GM12878 (cell line): ENCODE measurements around the gene TOM1L2. TPM values are rescaled to one million over a fixed set of nuclear protein-coding genes. Genes with fewer than 3 reads are reported as not detected.

Experiments
- ATAC-seq: fragments of 200-7000 bp; cut with Tn5 transposase; 3 replicates; pipeline ENCODE4 v1.9.1; 2020; ENCODE audit warnings: mild to moderate bottlenecking, moderate library complexity
- BruUV-seq: library from RNA; stranded (reverse); fragments of 400-500 nt; replicated peaks from 2 replicates; lab custom pipeline; 2021; lab: Mats Ljungman, UMichigan
- CTCF ChIA-PET: fragments of 300-600 bp; sonication (Branson Sonifier 250); formaldehyde crosslinking; extraction: SDS; loops from one replicate; lab custom pipeline; 2021; ENCODE audit warnings: inconsistent platforms; lab: Yijun Ruan, JAX
- POLR2A ChIA-PET: fragments of 350-600 bp; formaldehyde crosslinking; extraction: SDS; loops from one replicate; lab custom pipeline; 2021; ENCODE audit warnings: inconsistent platforms; lab: Charles Lee
- RAD21 ChIA-PET: fragments of 300-600 bp; sonication (Branson Sonifier 250); formaldehyde crosslinking; loops from one replicate; lab custom pipeline; 2023; ENCODE audit warnings: antibody characterized with exemption; ENCODE audit not compliant: unreplicated experiment; lab: Charles Lee
- SMC1A ChIA-PET: fragments of 300-600 bp; sonication (Branson Sonifier 250); formaldehyde crosslinking; loops from one replicate; lab custom pipeline; 2023; ENCODE audit not compliant: unreplicated experiment, uncharacterized antibody; lab: Charles Lee
- DNase-seq: peaks from one replicate; pipeline ENCODE4 v3.0.0-alpha.2; 2011; ENCODE audit warnings: low read depth, low spot score
- FAIRE-seq: peaks from 3 replicates; lab custom pipeline; 2011; peaks lifted over from hg19 to GRCh38; lab: Jason Lieb, UNC
- H2AFZ ChIP-seq: 2 replicates; pipeline ENCODE4 v1.6.0; 2011; ENCODE audit warnings: low read depth, low read length, control low read depth; ENCODE audit not compliant: control insufficient read depth
- H3K27ac ChIP-seq: 2 replicates; pipeline ENCODE4 v1.5.1; 2011; ENCODE audit warnings: control low read depth; ENCODE audit not compliant: control insufficient read depth, insufficient read depth
- H3K27me3 ChIP-seq, 2 experiments: replicated peaks in 1 of 2; 2 replicates each; pipeline versions ENCODE4 v1.6.0 to v1.6.1; 2011; ENCODE audit warnings: low read length in 1 of 2; ENCODE audit not compliant: control insufficient read depth in 2 of 2, insufficient read depth in 2 of 2
- H3K36me3 ChIP-seq, 2 experiments: 2 replicates each; pipeline ENCODE4 v1.5.1; 2011; ENCODE audit warnings: low read length in 1 of 2; ENCODE audit not compliant: control insufficient read depth in 2 of 2, insufficient read depth in 2 of 2
- H3K4me1 ChIP-seq: 2 replicates; pipeline ENCODE4 v1.6.1; 2011; ENCODE audit warnings: mild to moderate bottlenecking, low read length, moderate library complexity, mixed read lengths; ENCODE audit not compliant: control insufficient read depth, insufficient read depth
- H3K4me2 ChIP-seq: 2 replicates; pipeline ENCODE4 v1.6.0; 2011; ENCODE audit warnings: control low read depth; ENCODE audit not compliant: control insufficient read depth, insufficient read depth
- H3K4me3 ChIP-seq: fragments of 200-600 bp; sonication (generic); 2 replicates; pipeline ENCODE4 v1.5.1; 2016
- H3K79me2 ChIP-seq: 2 replicates; pipeline ENCODE4 v1.6.0; 2011; ENCODE audit warnings: low read length; ENCODE audit not compliant: control insufficient read depth, insufficient read depth
- H3K9ac ChIP-seq: 2 replicates; pipeline ENCODE4 v1.8.0; 2011; ENCODE audit warnings: low read length, control low read depth, mixed read lengths; ENCODE audit not compliant: control insufficient read depth, insufficient read depth
- H3K9me3 ChIP-seq: replicated peaks from 3 replicates; pipeline ENCODE4 v1.5.1; 2011; ENCODE audit warnings: mild to moderate bottlenecking, low read length; ENCODE audit not compliant: control insufficient read depth, insufficient read depth
- H4K20me1 ChIP-seq: 2 replicates; pipeline ENCODE4 v1.6.0; 2011; ENCODE audit not compliant: control insufficient read depth, insufficient read depth
- ATF7 ChIP-seq: fragments of 450-650 bp; IDR thresholded peaks from 2 replicates; pipeline ENCODE4 v1.6.1; 2016; ENCODE audit warnings: low read depth, mild to moderate bottlenecking
- IRF4 ChIP-seq: IDR thresholded peaks from 2 replicates; pipeline ENCODE4 v1.6.1; 2011; ENCODE audit warnings: low read depth, low read length
- KAT2A ChIP-seq: conservative IDR thresholded peaks from 2 replicates; pipeline ENCODE4 v1.6.1; 2011; ENCODE audit warnings: low read depth, low read length; ENCODE audit not compliant: control insufficient read depth
- NRF1 ChIP-seq: conservative IDR thresholded peaks from 2 replicates; pipeline ENCODE4 v1.6.1; 2011; ENCODE audit warnings: mild to moderate bottlenecking, low read depth, low read length, improper control_type of control experiment
- SIX5 ChIP-seq: IDR thresholded peaks from 2 replicates; pipeline ENCODE4 v1.6.1; 2011; ENCODE audit warnings: mild to moderate bottlenecking, low read depth, low read length, moderate library complexity; ENCODE audit not compliant: severe bottlenecking
- TAF1 ChIP-seq: IDR thresholded peaks from 2 replicates; pipeline ENCODE4 v1.6.1; 2011; ENCODE audit warnings: mild to moderate bottlenecking, low read depth, low read length, borderline replicate concordance
- ZBTB11 ChIP-seq: fragments of 450-650 bp; formaldehyde crosslinking; IDR thresholded peaks from 2 replicates; pipeline ENCODE4 v1.5.0; 2022; ENCODE audit warnings: mild to moderate bottlenecking, missing genetic modification characterization
- WGBS: methylation state at CpG from one replicate; pipeline ENCODE4 v1.1.6; 2016; ENCODE audit warnings: low lambda C conversion rate; ENCODE audit not compliant: insufficient replicate concordance, insufficient coverage; ENCODE audit errors: missing lambda C conversion rate; 5-methylcytosine and 5-hydroxymethylcytosine counted together
- in situ Hi-C: fragments of 300-500 bp; cut with MboI; formaldehyde crosslinking; loops from 9 replicates; pipeline ENCODE4 v1.14.3; 2018; ENCODE audit warnings: mixed read lengths
- intact Hi-C: fragments of 100-400 bp; cut with micrococcal nuclease; formaldehyde crosslinking; loops from one replicate; pipeline ENCODE4 v1.14.2; 2022; ENCODE audit not compliant: unreplicated experiment
- polyA plus RNA-seq, 11 experiments: library from polyadenylated mRNA; depleted of rRNA in 4 of 11; unstranded in 6 of 11; stranded (reverse) in 5 of 11; fragments of >200 nt; fragmentation: Nextera tagmentation in 4 of 11; fragmentation: Illumina TruSeq in 1 of 11; extraction: Ambion mirVana in 4 of 11; extraction: Trizol in 1 of 11; gene quantifications; 1 replicate in 1 of 11; 2 replicates in 10 of 11; pipeline versions ENCODE4 v1.2.1 to v1.2.3, GENCODE V29; 2011 to 2016; ENCODE audit warnings: inconsistent platforms in 2 of 11, missing spikeins in 2 of 11, low read depth in 1 of 11
- total RNA-seq, 4 experiments: library from RNA; depleted of rRNA in 3 of 4; stranded (reverse); fragments of >200 nt in 3 of 4; fragmentation: Illumina TruSeq in 1 of 4; extraction: Trizol in 1 of 4; gene quantifications; 2 replicates each; pipeline versions ENCODE4 v1.2.1 to v1.2.3, GENCODE V29; 2013 to 2021

Gene TOM1L2
- total and polyA plus RNA-seq, 10 of the 15 experiments (the other 5 are each of a cell fraction or from before 2014, with no cell fraction given) = 0.19 to 19.2 (median 8.1) TPM

- CTCF ChIA-PET = interaction anchor here (1.9 kb wide), 1 partner anchor 53 kb away, joined by 9 read pairs; no protein-coding TSS in a partner anchor
- no peaks in the 10 kb centered on the region for H3K4me1 ChIP-seq
- no peak overlapping the region for H3K4me3 ChIP-seq
- in situ Hi-C loops (loop anchor here (10.0 kb wide), 1 partner anchor 512 kb away; no protein-coding TSS in a partner anchor), intact Hi-C loops (no loop called here)
- POLR2A ChIA-PET = no interaction called here
- ATAC-seq = no peak
- SMC1A ChIA-PET = no interaction called here
- no peaks in the 10 kb centered on the region for H3K27me3 ChIP-seq
- H2AFZ ChIP-seq = no peak overlapping the region
- no peak overlapping the region for H3K4me2 ChIP-seq
- no peak overlapping the region for H3K27ac ChIP-seq
- no TSS peak for BruUV-seq
- TF ChIP-seq ATF7 (no peak), IRF4 (no peak), TAF1 (no peak), ZBTB11 (CRISPR knock-in tag) (no peak), NRF1 (no peak), KAT2A (no peak), SIX5 (no peak)
- RAD21 ChIA-PET = no interaction called here
- H3K36me3 ChIP-seq = no peaks in the 10 kb centered on the region; a peak in 1 of 4 replicates
- H3K79me2 ChIP-seq = no peaks in the 10 kb centered on the region
- no peaks in the 10 kb centered on the region; the same call in 1 of the 2 replicates for H4K20me1 ChIP-seq
- no peak for DNase-seq
- no peaks in the 10 kb centered on the region for H3K9me3 ChIP-seq
- no peak for FAIRE-seq
- no peak overlapping the region for H3K9ac ChIP-seq
- WGBS = 57% methylated on average over 3 of the region's 3 CpGs
Observed at GRCh38 chr17:17866425-17866824, 105.8 kb downstream of the TOM1L2 start.
